IMR-90 (cell line): Measurements from ENCODE around the gene FAM228B. TPM values are rescaled to one million over a fixed set of nuclear protein-coding genes. Genes with fewer than 3 reads are reported as not detected.
"Not testable (repeated sequence)": the region's sequence is repeated elsewhere in the genome, so short reads cannot be mapped to it uniquely, and the experiment has no call there.

Source experiments
- ATAC-seq: fragments of 200-7000 bp; cut with Tn5 transposase; 2 replicates; pipeline ENCODE4 v1.9.1; 2020; ENCODE audit warnings: low read depth, mild to moderate bottlenecking, moderate library complexity
- BruUV-seq: library from RNA; stranded (reverse); fragments of 400-500 nt; replicated peaks from 2 replicates; lab custom pipeline; 2021; lab: Mats Ljungman, UMichigan
- CTCF ChIA-PET: fragments of 300-600 bp; formaldehyde crosslinking; extraction: SDS; loops from one replicate; lab custom pipeline; 2021; ENCODE audit warnings: antibody characterized with exemption; lab: Yijun Ruan, JAX
- POLR2A ChIA-PET: fragments of 300-600 bp; sonication (Branson Sonifier 250); formaldehyde crosslinking; loops from one replicate; lab custom pipeline; 2022; ENCODE audit warnings: antibody characterized with exemption; ENCODE audit not compliant: unreplicated experiment; lab: Charles Lee
- DNase-seq: peaks from one replicate; pipeline ENCODE4 v3.0.0; 2013
- H2AFZ ChIP-seq: replicated peaks from 2 replicates; pipeline ENCODE3; 2013; ENCODE audit warnings: low read length, mild to moderate bottlenecking; ENCODE audit not compliant: poor library complexity
- H2AK5ac ChIP-seq: 2 replicates; pipeline ENCODE4 v1.6.1; 2013; ENCODE audit warnings: low read depth, low read length, inconsistent platforms
- H2AK9ac ChIP-seq: replicated peaks from 2 replicates; pipeline ENCODE3; 2013; ENCODE audit warnings: mild to moderate bottlenecking, low read depth, low read length, moderate library complexity; ENCODE audit not compliant: poor library complexity
- H2BK120ac ChIP-seq: 2 replicates; pipeline ENCODE4 v1.6.1; 2013; ENCODE audit warnings: low read depth, low read length, inconsistent platforms
- H2BK15ac ChIP-seq: 3 replicates; pipeline ENCODE4 v1.6.1; 2013; ENCODE audit warnings: low read depth, low read length, inconsistent platforms
- H2BK20ac ChIP-seq: 2 replicates; pipeline ENCODE4 v1.6.1; 2013; ENCODE audit warnings: low read depth, mild to moderate bottlenecking, inconsistent platforms, low read length, moderate library complexity
- H2BK5ac ChIP-seq: 2 replicates; pipeline ENCODE4 v1.6.1; 2013; ENCODE audit warnings: mild to moderate bottlenecking, low read depth, low read length, inconsistent platforms; ENCODE audit not compliant: poor library complexity, severe bottlenecking
- H3K14ac ChIP-seq: replicated peaks from 2 replicates; pipeline ENCODE4 v1.6.1; 2013; ENCODE audit warnings: low read depth, low read length, inconsistent platforms
- H3K18ac ChIP-seq: 2 replicates; pipeline ENCODE4 v1.6.1; 2013; ENCODE audit warnings: low read depth, low read length, control low read depth
- H3K23ac ChIP-seq: 2 replicates; pipeline ENCODE4 v1.6.1; 2013; ENCODE audit warnings: low read depth, low read length, inconsistent platforms
- H3K27ac ChIP-seq: 2 replicates; pipeline ENCODE4 v1.5.1; 2013; ENCODE audit warnings: mild to moderate bottlenecking, control low read depth, low read length; ENCODE audit not compliant: insufficient read depth
- H3K27me3 ChIP-seq: 2 replicates; pipeline ENCODE4 v1.6.1; 2013; ENCODE audit warnings: low read length; ENCODE audit not compliant: control insufficient read depth, insufficient read depth
- H3K36me3 ChIP-seq: 2 replicates; pipeline ENCODE4 v1.6.1; 2013; ENCODE audit warnings: low read length, mixed read lengths; ENCODE audit not compliant: control insufficient read depth, insufficient read depth
- H3K4ac ChIP-seq: 2 replicates; pipeline ENCODE4 v1.6.1; 2013; ENCODE audit warnings: low read depth, low read length, inconsistent platforms
- H3K4me1 ChIP-seq: 2 replicates; pipeline ENCODE4 v1.6.1; 2013; ENCODE audit warnings: low read length, mixed read lengths; ENCODE audit not compliant: control insufficient read depth, insufficient read depth
- H3K4me2 ChIP-seq: 2 replicates; pipeline ENCODE4 v1.6.1; 2013; ENCODE audit warnings: low read depth, mild to moderate bottlenecking, control low read depth, low read length, moderate library complexity
- H3K4me3 ChIP-seq: 2 replicates; pipeline ENCODE4 v1.5.1; 2013; ENCODE audit warnings: low read depth, mild to moderate bottlenecking, control low read depth, low read length, moderate library complexity; ENCODE audit not compliant: insufficient read depth
- H3K56ac ChIP-seq: 2 replicates; pipeline ENCODE4 v1.6.1; 2013; ENCODE audit warnings: low read length, inconsistent platforms; ENCODE audit not compliant: insufficient read depth; ENCODE audit errors: extremely low read depth
- H3K79me1 ChIP-seq, 2 experiments: 2 replicates each; pipeline ENCODE4 v1.6.1; 2013; ENCODE audit warnings: low read length in 2 of 2, inconsistent platforms in 1 of 2, low read depth in 1 of 2
- H3K9ac ChIP-seq: 2 replicates; pipeline ENCODE4 v1.6.1; 2013; ENCODE audit warnings: low read depth, low read length, control low read depth
- H3K9me1 ChIP-seq: 2 replicates; pipeline ENCODE4 v1.6.1; 2013; ENCODE audit warnings: low read length, inconsistent platforms; ENCODE audit not compliant: insufficient read depth
- H3K9me3 ChIP-seq: 2 replicates; pipeline ENCODE4 v1.6.1; 2013; ENCODE audit warnings: low read length; ENCODE audit not compliant: control insufficient read depth, insufficient read depth
- H4K20me1 ChIP-seq: 2 replicates; pipeline ENCODE4 v1.6.1; 2013; ENCODE audit warnings: low read length, inconsistent platforms; ENCODE audit not compliant: insufficient read depth
- H4K5ac ChIP-seq: 2 replicates; pipeline ENCODE4 v1.6.1; 2013; ENCODE audit warnings: mild to moderate bottlenecking, low read depth, low read length, control low read depth
- H4K8ac ChIP-seq, 2 experiments: 2 replicates each; pipeline ENCODE4 v1.6.1; 2013; ENCODE audit warnings: low read depth in 2 of 2, low read length in 2 of 2, control low read depth in 1 of 2, inconsistent platforms in 1 of 2
- H4K91ac ChIP-seq: 2 replicates; pipeline ENCODE4 v1.6.1; 2013; ENCODE audit warnings: low read depth, low read length, inconsistent platforms; ENCODE audit not compliant: insufficient read depth
- BHLHE40 ChIP-seq: fragments of 150-350 bp; IDR thresholded peaks from 2 replicates; pipeline ENCODE4 v1.6.1; 2016; ENCODE audit warnings: mild to moderate bottlenecking, low read depth, low read length
- CEBPB ChIP-seq: IDR thresholded peaks from 2 replicates; pipeline ENCODE4 v1.6.1; 2012; ENCODE audit warnings: low read depth, low read length, improper control_type of control experiment
- CHD1 ChIP-seq: IDR thresholded peaks from 2 replicates; pipeline ENCODE4 v1.6.1; 2012; ENCODE audit warnings: low read depth, low read length, improper control_type of control experiment
- CTCF ChIP-seq: conservative IDR thresholded peaks from 2 replicates; pipeline ENCODE4 v1.5.1; 2012; ENCODE audit warnings: mild to moderate bottlenecking, low read depth, low read length, improper control_type of control experiment
- MAFK ChIP-seq: IDR thresholded peaks from 2 replicates; pipeline ENCODE4 v1.6.1; 2012; ENCODE audit warnings: low read depth, low read length, improper control_type of control experiment
- RAD21 ChIP-seq: IDR thresholded peaks from 2 replicates; pipeline ENCODE4 v1.6.1; 2012; ENCODE audit warnings: low read length, improper control_type of control experiment
- USF2 ChIP-seq: fragments of 150-350 bp; IDR thresholded peaks from 2 replicates; pipeline ENCODE4 v1.6.1; 2017; ENCODE audit warnings: mild to moderate bottlenecking, antibody characterized with exemption, low read length, low read depth
- WGBS, 2 experiments: methylation state at CpG; one replicate each; pipeline versions ENCODE4 v1.1.5 to v1.1.7; 2013; ENCODE audit warnings: missing lambda C conversion rate in 2 of 2; ENCODE audit not compliant: insufficient read length in 1 of 2; ENCODE audit errors: extremely low coverage in 2 of 2; 5-methylcytosine and 5-hydroxymethylcytosine counted together
- dilution Hi-C: fragments of 300-500 bp; cut with HindIII; formaldehyde crosslinking; loops from one replicate; pipeline ENCODE4 v1.14.3; 2018; ENCODE audit warnings: low sequenced_read_pairs; ENCODE audit not compliant: unreplicated experiment
- in situ Hi-C: fragments of 300-500 bp; cut with MboI; formaldehyde crosslinking; loops from 3 replicates; pipeline ENCODE4 v1.14.3; 2019; ENCODE audit warnings: low sequenced_read_pairs, inconsistent platforms, mixed read lengths
- intact Hi-C: fragments of 100-400 bp; cut with micrococcal nuclease; formaldehyde crosslinking; loops from 2 replicates; pipeline ENCODE4 v1.10.0; 2022
- polyA plus RNA-seq, 3 experiments: library from polyadenylated mRNA; depleted of rRNA; stranded (reverse); fragments of >200 nt; gene quantifications; 2 replicates each; pipeline ENCODE4 v1.2.3, GENCODE V29; 2012; ENCODE audit warnings: low replicate concordance in 1 of 3
- total RNA-seq: library from RNA; depleted of rRNA; stranded (reverse); fragments of >200 nt; gene quantifications from 2 replicates; pipeline ENCODE4 v1.2.3, GENCODE V29; 2012

FAM228B gene
- total and polyA plus RNA-seq, 2 of the 4 experiments (the other 2 are of a cell fraction): 2.0 to 2.9 TPM

- DNase-seq (no peak), ATAC-seq (no peak)
- TF ChIP-seq RAD21 (no peak), CEBPB (no peak), CHD1 (no peak), MAFK (no peak), BHLHE40 (no peak), USF2 (no peak), CTCF (no peak)
- Histone ChIP-seq H3K4me2 (no peak overlapping the region), H3K9me3 (no peaks in the 10 kb centered on the region), H3K36me3 (no peaks in the 10 kb centered on the region), H2AK5ac (no peak overlapping the region), H3K4me1 (no peaks in the 10 kb centered on the region), H3K9me1 (no peaks in the 10 kb centered on the region), H2BK5ac (no peak overlapping the region), H3K27ac (no peak overlapping the region), H4K8ac (no peak overlapping the region), H3K23ac (no peak overlapping the region), H2BK20ac (no peak overlapping the region), H2BK120ac (no peak overlapping the region), H3K4ac (no peak overlapping the region), H3K4me3 (no peak overlapping the region), H3K18ac (no peak overlapping the region), H2BK15ac (no peak overlapping the region), H3K27me3 (peaks cover 6% of the 10 kb centered on the region; the same call in 1 of the 2 replicates), H3K56ac (no peak overlapping the region), H3K9ac (no peak overlapping the region), H3K79me1 (no peaks in the 10 kb centered on the region), H4K20me1 (no peaks in the 10 kb centered on the region), H2AFZ (no peak overlapping the region), H2AK9ac (no peak overlapping the region), H4K91ac (no peak overlapping the region), H4K5ac (no peak overlapping the region), H3K14ac (no peak overlapping the region)
- BruUV-seq: no TSS peak
- in situ Hi-C loops (no loop called here), dilution Hi-C loops (no loop called here), intact Hi-C loops (no loop called here)
- ChIA-PET POLR2A (no interaction called here), CTCF (no interaction called here)
- no CpG with 5 or more reads among the region's 5 CpGs for WGBS, 2 experiments
These were observed 68.6 kb downstream of the FAM228B start for GRCh38 chr2:24191848-24192247.

GRCh38 chr2:24197213-24197612, 73.9 kb downstream of the FAM228B start:
- H2AFZ ChIP-seq, DNase-seq, H3K9me3 ChIP-seq, ATAC-seq, H3K9ac ChIP-seq, H3K79me1 ChIP-seq, H3K4me3 ChIP-seq, H2BK5ac ChIP-seq, H3K23ac ChIP-seq, H2AK5ac ChIP-seq, CTCF ChIA-PET, H2BK15ac ChIP-seq, H4K20me1 ChIP-seq, H2BK120ac ChIP-seq, H3K27me3 ChIP-seq, H3K4ac ChIP-seq, dilution Hi-C loops, H3K4me2 ChIP-seq, H4K5ac ChIP-seq, H2BK20ac ChIP-seq, in situ Hi-C loops, H3K56ac ChIP-seq, H3K9me1 ChIP-seq, H3K14ac ChIP-seq, H3K27ac ChIP-seq, H3K18ac ChIP-seq, H3K4me1 ChIP-seq, H4K8ac ChIP-seq, POLR2A ChIA-PET, H4K91ac ChIP-seq, H3K36me3 ChIP-seq, BruUV-seq, intact Hi-C loops, H2AK9ac ChIP-seq: not testable (repeated sequence)
- WGBS, 2 experiments: no CpG with 5 or more reads among the region's 1 CpG
